HG03280 (cell line): ENCODE data around the gene SCFD2.
"Not testable (repeated sequence)": the region's sequence is repeated elsewhere in the genome, so short reads cannot be mapped to it uniquely, and the experiment has no call there.

Source experiments
- ATAC-seq: cut with Tn5 transposase; IDR thresholded peaks from one replicate; pipeline ENCODE4 v1.9.1; 2021; ENCODE audit warnings: mild to moderate bottlenecking, moderate library complexity; ENCODE audit not compliant: unreplicated experiment

Gene SCFD2

DNA sequence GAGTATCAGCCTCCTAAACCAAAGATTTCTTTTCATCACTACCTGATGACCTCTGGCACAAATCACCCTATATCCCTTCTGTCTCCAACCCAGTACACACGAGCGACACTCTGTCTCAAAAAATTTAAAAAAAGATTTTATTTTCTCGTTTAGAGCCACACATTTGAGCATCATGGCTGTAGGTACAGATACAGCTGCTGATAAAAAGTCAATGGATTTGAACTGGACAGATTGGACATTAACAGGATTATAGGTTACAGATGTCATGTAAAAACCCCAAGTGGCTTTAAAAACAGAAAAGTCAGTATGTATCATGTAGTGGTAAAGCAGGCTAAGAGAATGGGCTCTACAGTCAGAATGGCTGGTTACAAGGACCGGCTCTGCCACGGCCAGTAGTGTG, 171.1 kb downstream of the SCFD2 start:
- ATAC-seq, result no peak

DNA sequence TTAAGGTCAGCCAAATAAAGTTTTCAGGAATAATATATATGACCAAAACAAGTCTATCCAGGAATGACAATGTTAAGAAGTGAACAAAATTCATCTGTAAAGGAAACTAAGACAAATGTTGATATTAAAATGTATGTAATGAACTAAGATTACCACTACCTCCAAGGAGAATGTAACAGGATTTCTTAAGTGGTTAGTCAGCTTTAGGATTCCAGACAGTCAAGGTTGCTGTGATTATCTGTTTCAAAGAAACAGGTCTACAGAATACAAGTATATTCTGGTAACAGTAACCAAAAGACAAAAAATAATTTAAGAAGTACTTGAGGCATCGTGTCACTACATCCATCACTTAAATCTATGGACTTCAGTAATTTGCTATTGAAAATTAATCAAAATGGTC, 172.8 kb downstream of the SCFD2 start:
- no peak for ATAC-seq

DNA sequence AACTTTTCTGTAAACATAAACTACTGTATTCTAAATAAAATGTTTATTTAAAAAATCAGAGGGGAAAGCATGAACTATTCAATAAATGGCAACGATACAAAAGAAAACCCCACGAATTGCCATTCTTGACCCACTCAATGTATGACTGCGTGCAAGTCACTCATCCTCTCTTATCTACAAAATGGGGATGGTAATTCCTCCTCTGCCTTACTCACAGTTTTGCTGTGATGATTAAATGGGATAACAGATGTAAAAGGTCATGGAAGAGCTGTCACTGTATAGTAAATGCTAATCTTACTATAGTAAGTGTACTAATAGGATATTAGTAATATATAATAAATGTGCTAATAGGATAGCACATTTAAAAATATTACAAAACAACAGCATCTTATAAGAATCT, 173.4 kb downstream of the SCFD2 start:
- ATAC-seq, result no peak

DNA sequence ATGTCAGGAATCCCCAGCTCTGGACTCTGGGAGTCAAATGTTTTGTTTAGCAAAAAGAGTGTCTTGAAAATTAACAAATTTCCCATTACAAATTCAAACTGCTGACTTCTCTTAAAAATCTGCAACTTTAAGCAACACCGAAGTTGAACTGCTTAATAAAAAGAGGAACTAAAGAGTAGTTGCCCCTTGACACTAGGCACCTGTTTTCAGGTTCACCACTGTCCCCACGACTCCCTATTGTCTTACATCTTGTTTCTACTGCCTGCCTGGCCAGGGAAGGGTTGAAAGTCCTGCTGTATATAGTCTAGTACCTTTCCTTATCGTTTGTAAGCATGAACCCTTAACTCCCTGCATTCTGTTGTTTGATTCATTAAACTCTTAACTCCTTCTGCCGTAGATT, 173.9 kb downstream of the SCFD2 start:
- ATAC-seq, result no peak

DNA sequence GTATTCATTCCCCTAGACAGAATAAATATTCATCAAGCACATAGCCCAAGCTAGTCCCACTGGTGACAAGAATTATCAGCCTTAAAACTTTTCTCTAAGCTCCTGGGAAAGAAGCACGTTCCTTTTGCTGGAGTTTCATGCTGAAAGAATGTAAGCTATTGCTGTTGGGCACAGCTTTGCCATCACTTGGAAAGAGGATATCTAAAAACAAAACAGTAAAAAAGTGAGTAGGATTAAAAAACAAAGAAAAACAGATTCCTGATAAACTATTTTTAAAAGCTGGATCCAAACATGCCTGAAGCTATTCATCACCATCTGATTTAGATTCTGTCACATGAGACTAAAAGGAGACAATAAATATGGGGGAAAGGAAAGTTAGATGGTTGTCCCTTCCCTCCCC, 176.8 kb downstream of the SCFD2 start:
- no peak for ATAC-seq

DNA sequence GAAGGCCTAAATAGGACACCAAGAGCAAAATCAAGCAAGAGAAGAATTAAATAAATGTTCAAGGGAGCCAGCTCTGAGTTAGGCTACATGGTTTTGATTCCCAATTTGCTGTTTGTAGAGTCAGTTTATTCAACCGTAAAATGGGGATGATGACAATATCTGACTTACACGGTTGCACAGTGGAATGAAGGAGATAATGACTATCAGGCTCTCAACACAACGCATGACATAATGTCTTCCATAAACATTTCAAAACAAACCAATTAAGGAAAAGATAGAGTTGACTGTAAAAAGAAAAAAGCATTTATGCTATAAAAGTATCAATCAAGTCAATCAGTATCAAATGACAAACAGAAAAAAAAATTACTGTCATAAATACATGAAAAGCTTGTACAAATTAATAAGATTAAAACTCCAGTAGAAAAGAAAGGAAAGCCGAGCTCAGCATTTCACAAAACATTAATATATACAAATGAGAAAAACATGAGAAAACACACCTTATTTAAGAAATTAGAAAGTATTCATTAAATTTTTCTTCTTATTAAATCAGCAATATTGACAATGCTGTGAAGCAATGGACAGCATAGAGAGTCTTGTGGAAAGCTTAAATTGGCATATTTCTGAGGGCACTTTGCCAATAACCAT, 179.0 kb downstream of the SCFD2 start:
- ATAC-seq, result no peak

DNA sequence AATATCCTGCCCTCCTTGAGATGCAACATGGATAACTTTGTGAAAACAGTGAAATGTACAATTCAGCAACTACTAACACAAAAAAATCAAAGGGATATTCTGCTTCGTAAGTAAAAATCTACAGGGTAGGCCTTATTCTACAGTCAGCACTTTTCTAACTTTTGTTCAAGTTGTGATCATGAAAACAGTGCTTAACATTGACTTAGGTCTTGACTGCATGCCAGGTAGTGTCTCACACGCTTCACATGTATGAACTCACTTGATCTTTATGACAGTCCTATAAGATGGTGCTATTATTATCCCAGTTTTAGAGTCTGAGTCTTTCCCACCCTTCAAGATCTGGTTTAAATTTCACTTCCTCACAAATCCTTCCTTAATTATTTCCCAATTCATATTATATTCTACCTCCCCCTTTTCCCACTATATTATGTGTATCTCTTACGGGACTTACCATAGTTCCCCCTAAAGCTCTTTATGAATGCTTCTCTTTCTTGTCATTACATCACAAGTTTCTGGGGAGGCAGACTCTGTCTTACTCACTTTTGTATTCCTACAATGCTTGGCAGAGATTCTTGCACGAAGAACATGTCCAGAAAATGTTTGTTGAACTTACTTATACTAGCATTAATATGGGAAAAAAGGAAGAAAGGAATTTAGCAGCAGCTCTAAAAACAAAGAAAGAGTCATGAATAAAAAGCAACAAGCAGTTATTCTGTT, 179.8 kb downstream of the SCFD2 start:
- ATAC-seq, result no peak

DNA sequence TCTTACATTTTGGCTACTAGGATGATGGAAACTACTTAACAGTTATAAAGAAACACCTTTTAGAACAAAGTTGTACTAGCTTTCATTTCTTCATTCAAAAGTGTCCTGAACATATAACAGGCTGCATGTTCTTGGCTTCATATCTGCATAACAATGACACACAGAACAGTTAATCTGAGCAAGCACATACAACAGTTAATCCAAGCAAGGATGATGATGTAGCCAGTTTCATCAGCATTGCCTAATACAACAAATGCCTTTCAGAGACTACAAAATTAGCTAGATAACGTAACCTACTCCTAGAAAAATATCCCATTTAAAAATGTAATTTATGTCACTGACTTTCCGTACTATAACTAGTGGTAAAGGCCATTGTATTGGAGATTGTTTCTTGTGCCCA, 182.1 kb downstream of the SCFD2 start:
- ATAC-seq, result no peak

DNA sequence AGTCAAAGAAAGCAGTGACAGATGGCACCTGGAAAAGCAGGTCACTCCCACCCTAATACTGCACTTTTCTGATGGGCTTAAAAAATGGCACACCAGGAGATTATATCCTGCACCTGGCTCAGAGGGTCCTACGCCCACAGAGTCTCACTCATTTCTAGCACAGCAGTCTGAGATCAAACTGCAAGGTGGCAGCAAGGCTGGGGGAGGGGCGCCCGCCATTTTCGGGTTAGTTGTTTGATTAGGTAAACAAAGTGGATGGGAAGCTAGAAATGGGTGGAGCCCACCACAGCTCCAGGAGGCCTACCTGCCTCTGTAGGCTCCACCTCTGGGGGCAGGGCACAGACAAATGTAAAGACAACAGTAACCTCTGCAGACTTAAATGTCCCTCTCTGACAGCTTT, 188.1 kb downstream of the SCFD2 start:
- not testable (repeated sequence) for ATAC-seq

DNA sequence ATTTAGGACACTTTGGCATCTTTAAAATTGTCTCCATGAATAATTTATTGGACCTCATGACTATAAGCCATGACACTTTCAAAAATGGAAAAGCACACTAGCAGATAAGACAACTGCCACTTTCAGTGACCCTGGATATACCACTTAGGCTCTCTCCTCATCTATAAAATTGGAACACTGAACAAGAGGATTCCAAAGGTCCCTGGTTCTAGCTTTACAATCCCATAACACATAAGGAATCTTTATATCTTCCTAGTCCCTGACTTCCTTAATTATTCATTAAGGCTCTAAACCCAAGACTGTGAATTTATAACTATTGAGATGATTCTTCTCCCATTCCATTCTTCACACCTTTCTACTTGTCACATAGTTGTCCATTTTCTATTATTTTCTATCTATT, 190.2 kb downstream of the SCFD2 start:
- ATAC-seq, result no peak

DNA sequence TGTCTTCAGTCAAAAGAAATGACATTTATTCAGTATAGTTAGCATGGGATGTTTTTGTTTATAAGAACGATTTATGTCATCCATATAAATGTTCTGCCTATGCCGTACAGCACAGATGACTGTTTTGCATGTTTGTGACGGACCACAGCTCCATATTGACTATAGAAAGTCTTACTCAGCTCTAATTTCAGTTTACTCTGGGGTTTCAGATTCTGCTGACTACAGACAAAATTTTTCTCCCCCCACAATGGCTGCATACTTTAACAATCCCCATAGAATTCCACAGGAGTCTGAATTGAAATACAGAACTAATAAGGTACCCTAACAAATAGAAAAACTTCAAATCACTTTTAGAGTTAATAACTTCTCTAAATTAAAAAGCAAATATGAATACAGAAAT, 191.0 kb downstream of the SCFD2 start:
- ATAC-seq, result no peak

DNA sequence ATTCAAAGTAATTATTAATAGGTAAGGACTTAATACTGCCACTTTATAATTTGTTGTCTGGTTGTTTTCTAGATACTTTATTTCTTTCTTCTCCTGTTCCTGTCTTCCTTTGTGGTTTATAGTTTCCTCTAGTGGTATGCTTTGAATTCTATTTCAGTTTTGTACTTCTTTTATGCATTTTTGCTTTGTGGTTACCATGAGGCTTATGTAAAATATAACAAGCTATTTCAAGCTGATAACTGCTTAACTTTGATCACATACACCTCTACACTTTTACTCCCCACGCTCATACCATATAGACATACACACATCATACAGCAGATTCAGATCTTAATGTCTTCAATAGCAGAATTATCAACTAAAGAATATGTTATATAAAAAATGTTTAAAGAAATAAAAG, 192.3 kb downstream of the SCFD2 start:
- no peak for ATAC-seq

DNA sequence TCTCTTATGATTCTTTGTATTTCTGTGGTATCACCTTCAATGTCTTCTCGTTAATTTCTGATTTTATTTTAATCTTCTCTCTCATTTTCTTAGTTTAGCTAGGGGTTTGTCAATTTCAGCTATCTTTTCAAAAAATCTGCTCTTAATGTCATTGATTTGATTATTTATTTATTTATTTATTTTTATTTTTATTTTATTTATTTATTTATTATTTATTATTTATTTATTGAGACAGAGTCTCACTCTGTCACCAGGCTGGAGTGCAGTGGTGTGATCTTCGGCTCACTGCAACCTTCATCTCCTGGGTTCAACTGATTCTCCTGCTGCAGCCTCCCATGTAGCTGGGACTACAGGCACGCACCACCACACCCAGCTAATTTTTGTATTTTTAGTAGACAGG, 194.1 kb downstream of the SCFD2 start:
- ATAC-seq, result no peak

DNA sequence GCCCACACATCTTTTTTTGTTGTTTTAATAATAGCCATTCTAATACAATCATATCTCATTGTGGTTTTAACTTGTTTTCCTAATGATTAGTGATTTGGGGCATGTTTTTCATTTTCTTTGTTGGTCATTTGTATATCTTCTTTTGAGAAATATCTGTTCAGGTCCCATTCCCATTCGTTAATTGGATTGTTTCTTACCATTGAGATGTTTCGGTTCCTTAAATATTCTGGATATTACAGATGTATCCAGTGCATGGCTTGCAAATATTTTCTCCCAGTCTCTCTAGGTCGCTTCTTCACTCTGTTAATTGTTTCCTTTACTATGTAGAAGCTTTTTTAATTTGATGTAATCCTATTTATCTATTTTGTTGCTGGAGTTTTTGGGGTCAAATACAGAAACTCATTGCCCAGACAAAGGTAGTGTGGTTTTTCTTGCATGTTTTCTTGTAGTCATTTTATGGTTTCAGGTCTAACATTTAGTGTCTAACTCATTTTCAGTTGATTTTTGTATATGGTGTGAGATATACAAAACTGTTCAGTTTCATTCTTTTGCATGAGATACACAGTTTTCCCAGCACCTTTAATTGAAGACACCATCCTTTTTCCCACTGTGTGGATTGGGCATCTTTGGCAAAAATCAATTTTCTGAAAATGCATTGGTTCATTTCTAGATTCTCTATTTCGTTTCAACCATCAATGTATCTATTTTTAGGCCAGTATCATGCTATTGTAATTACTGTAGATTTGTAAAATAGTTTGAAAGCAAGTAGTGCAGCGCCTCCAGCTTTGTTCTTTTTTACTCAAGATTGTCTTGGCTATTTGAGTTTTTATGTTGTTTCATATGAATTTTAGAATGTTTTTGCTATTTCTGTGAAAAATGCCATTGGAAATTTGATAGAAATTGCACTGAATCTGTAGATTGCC, 195.9 kb downstream of the SCFD2 start:
- no peak for ATAC-seq

DNA sequence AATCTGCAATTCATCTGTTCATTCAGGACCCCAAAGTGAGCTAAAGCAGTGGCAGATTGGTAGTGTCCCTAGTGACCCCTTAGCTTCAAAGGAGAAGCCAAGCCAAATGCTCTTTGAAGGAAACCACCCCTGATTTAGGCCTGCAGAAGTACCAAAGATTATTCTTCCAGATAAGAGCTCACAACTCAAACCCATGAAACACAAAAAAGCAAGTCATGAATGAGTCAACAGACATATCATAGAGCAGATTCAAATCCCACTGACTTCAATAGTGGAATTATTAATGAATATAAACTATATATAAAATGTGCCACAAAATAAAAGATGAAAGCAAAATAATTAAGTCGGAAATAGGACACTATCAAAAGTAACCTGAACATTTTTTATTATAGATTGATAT, 197.6 kb downstream of the SCFD2 start:
- ATAC-seq, result no peak

DNA sequence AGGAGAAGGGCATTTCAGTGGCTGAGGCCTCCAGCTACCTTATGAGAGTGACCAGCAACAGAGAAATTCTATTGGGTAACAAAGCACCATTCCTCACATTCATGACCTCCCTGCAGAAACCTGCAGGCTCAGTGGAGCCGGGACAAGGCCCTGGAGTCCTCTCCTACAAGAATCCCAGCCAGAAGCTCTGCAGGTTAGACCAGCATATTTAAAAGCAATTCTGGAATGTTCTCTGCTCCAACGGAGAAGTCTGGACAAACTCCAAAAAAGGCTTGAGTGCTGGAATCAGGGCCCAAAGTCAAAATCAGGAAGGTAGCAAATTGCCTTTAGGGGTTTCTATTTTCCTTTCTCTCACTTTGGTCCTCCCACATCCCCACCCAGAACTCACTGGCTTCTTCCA, 202.9 kb downstream of the SCFD2 start:
- ATAC-seq, result no peak

DNA sequence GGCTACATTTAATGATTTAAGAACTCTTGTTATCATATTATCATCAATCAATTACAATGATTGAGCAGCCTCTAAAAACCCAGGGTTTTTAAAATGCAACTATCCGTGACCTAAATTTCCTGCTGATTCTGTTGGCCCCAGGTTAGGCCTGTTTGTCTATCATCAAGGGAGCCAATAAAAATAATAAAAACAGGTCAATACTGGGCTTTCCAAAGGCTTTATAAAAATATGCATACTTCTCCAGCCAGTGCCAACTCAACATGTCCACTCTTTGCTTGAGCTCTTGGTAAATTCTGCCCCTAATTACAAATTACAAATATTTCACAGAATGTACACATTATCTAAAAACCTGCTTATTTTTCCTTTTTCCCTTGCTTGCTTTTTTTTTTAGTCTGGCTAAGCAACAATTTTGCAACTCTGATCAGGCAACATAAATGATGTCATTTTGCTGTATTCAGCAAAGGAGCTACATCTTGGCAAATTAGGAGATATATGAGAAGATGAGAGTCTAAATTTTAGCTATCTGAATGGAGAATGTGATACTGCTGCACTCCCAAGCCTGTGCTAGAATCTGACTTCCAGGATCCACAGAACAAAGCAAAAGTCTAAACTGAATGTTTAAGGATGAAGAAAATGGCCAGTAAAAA, 204.0 kb downstream of the SCFD2 start:
- ATAC-seq, result no peak

DNA sequence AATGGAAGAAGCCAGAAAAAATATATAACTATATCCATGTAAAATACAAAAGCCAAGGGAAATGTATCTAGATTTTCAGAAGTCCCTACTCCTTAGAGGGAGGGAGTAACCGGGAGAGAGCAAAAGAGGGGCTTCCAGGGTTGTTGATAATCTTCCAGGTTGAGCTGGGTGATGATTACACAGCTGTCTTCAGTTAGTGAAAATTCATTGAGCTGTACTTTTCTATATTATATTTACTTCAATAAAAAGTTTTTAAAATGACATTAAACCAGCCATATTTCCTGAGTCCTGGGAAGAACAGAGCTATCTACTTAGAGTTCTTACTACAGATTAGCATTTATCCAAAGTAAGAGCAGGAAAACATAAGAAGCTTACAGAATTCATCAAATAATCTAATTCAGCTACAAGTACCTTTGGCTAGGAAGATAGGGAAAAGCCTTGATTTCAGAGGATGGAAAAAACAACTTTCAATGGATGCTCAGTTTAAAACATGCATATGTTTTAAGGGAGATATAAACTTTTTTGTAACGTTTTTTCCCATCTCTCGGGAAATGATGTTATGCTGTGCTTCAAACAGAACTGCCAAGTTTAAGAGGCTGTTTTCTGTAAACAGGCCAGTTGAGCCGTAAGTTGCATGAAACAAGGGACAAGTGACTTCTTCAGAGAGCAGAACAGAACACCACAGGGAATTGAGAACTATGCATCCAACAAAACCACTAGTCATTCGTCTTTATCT, 204.6 kb downstream of the SCFD2 start:
- ATAC-seq, result no peak

DNA sequence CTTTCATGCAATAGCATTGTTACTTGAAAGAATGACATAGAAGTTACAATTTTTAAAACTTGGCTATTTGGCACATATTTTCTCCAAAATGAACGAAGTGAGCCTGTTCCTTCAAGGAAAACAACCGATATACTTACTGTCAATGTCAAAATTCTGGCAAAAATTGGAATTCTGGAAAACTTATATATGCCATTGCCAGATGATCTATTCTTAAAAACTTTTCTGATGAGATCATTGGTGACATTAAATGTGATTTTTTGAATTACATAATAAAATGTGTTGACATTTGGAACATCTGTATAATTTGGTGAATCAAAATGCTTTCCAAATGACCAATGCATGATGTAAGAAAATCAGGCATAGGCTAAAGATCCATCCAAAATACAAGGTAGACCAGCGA, 209.0 kb downstream of the SCFD2 start:
- ATAC-seq, result no peak

DNA sequence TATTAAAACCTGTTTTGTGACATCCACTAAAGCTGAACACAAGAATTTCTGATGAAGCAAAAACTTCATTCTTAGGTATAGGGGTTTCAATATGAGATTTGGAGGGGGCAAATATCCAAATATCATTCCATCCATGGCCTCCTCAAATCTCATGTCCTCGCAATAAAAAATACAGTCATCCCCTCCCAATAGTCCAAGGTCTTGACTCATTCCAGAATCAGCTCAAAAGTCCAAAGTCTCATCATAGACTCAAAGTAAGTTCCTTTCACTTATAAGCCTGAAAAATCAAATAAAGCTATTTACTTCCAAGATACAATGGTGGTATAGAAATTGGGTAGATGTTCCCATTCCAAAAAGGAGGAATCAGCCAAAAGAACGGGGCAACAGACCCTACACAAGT, 213.4 kb downstream of the SCFD2 start:
- ATAC-seq, result no peak

DNA sequence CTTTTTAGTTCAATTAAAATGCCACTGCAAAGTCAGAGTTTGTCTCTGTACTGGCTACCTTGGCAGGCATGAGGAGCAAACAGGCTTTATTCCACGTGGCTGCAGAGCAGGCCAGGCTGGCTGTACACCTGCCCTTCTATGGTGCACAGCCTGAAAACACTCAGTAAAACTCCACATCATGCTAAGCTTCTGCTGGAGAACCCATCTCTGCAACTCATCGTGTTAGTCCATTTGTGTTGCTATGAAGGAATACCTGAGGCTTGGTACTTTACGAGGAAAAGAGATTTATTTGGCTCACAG, 214.4 kb downstream of the SCFD2 start:
- ATAC-seq, result no peak
